ENCODE measurements around the gene GUCY1B1.

The GUCY1B1 gene

DNA sequence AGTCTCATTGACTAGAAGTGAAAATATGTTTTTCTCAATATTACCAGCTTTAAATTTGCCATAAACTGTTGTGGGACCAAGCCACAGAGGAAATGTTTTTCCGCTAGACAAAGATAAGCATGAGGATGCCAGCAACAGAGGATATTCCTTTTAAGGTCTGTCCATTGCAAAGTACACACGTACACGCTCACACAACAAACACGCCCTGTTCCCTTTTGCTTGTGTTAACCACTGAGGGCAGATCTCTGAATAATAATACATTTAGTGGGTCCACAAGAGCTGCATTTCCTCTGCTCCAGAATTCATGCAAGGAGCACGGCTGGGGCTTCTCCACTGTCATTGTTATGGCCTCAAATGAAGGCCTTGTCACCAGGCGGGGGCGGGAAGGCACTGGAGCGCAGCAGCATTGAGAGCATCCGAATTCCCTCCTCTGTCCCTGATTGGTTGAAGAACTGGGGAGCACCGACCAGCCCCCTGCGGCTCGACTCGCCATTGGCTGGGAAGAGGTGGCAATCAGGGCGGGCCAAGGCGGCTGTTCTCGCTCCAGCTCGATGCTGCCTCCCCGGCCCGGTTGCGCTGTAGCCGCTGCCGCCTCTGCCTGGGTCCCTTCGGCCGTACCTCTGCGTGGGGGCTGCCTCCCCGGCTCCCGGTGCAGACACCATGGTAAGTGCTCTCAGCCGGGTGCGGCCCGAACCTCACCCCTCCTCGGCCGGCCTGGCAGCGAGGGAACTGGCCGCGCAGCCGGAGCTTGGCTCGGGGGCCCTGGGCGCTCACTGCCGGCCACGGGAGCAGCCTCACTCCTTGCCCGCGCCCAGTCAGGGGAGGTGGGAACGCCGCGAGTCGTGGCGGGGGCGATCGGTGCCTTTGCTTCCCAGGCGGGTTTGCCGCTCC lies at the start of gene GUCY1B1:
Gene GUCY1B1 (plus strand): TSS at position 541 of the 891 bp plus-strand sequence. CDS start 120 bp downstream, at position 661.
- peak; percentile 99 for DNase-seq (ENCODE audit: low spot score)

DNA sequence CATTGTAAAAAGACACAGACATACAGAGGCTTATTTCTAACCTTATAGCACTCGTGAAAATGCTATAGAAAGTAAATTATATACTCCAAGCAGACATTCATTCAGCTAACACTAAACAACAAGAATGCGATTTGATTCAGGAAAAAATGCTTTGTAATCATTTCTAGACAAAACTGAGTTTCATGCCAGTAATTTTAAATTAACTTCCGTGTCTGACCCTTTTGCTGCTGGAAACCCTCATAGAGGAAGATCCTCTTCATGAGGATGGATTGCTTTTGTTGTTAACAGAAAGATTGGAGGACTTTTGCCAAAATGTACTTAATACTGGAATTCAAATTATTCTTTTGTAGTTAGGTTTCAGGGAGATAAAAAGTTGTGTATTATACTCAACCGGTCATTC lies 48.9 kb upstream of the GUCY1B1 start:
- DNase-seq (ENCODE audit: low spot score), result no peak

DNA sequence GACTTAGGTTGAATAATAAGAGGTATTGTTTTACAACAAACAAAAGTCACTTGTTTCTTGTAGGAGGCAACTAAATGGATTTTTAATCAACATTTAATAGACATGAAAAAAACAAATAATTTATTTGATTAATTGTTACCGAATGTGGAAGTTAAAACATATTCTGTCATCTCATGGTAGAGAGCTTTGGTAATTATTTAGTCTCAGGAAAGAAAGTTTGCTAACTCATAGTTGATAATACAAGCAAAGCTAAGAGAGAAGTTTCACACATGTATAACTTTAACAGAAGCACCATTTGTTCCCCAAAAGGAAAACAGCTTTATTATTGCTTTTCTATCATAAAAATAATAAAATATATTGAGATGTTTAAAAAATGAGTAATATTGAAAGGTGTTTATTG lies 47.3 kb upstream of the GUCY1B1 start:
- DNase-seq (ENCODE audit: low spot score), result no peak

DNA sequence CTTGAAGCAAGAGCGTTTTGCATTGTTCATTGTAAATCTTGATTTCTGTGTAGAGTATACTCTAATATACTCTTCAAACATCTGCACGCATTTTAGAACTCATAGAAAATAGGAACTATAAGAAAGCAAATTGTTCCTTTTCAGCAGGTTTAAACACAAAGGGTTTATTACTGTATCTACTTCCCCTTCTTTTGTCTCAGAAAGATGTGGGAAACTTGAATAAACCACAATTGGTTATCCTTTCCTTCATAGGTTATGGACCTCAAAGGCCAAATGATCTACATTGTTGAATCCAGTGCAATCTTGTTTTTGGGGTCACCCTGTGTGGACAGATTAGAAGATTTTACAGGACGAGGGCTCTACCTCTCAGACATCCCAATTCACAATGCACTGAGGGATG lies 46.0 kb upstream of the GUCY1B1 start:
- DNase-seq (ENCODE audit: low spot score), result no peak

DNA sequence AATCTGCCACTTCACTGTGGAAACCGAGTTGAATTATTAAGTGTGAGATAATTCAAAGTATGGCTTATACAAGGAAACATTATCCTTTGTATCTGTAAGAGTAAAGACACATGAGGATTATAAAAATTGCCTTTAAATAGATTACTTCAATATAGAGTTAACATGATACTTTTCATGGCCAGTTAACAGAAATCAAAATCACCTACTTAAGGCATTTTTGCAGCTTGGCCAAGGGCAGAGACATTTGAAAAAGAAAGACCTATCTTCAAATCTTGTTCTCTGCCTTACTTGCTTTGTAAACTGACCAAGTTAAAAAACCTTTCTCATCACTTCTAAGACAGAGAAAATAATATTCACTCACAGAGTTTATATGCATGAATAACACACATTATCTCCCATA lies 44.9 kb upstream of the GUCY1B1 start:
- DNase-seq (ENCODE audit: low spot score), result no peak

DNA sequence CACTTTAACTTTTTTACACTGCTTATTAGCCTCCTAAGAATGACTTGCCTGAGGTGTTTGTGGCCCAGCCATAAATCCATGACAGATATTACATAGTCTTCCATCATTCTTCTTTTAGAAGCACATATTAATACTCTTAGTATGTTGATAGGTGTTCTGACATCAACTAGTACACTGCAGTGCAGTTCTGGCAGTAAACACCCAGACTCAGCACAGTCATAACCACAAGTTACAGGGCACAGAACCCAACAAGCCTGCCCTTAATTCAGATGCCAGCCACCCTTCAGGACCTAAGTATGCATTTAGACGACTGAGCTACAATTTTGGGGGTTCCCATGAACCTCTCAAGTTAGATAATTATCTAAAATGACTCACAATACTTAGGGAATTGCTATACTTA lies 36.5 kb upstream of the GUCY1B1 start:
- DNase-seq (ENCODE audit: low spot score), result no peak

DNA sequence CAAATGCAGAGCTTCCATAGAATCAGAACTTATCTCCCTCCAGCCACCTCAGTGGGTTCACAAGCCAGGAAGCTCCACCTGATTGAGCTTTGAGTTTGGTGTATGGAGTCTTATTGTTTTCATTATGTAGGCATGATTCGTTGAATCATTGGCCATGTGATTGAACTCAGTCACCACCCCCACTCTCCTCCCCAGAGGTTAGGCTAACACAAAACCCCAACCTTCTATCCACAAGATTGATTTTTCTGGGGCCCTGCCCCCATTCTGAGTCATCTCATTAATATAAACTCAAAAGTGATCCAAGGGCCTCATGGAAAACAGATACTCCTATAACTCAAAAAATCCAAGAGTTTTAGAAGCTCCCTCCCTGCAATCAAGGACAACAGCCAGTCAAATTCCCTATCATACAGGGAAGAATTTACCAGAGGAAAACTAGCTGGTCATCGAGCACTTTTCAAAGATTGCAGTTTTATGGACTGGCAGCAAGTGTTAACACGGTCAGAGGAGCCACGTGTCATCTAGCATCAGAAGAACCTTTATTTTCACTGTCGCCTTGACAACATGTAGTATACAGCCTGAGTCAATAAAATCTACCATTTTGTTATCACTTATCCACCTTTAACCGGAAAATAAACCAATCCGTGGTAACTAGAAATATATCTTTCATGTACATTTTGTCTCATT lies 35.9 kb upstream of the GUCY1B1 start:
- no peak for DNase-seq (ENCODE audit: low spot score)

DNA sequence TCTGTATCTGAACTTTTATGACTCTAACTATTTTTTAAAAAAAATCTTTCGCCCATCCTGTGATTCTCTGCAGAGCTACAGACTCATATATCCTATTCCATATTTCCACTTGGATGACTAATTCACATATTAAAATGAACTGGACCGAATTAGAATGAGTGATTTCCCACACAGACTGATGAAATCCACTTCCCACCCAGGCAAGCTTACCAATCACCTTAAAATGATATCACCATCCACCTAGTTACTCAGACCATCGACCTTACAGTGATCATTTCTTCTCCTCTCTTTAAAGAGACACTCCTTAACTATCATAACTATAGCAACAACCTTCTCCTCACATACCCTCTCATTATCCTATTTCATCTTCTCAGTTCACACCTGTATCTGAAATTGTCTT lies 34.1 kb upstream of the GUCY1B1 start:
- DNase-seq (ENCODE audit: low spot score), result no peak

DNA sequence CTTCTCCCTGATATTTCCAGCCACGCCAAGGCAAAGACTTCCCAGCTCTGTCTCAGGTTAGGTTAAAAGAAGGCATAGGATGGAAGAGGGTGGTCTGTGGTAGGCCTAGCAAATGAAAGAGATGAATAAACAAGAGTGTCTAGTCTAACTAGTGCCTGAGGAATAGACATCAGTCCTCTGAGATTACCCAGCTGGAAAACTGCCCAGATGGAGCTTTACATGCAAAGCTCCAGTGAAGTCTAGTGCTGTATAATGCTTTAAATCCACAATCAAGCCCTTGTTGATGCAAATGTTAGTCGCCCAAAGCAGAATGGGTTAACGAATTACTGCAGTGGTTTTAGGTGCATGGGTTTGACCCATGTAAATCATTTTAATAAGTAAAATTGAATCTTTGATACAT lies 24.8 kb upstream of the GUCY1B1 start:
- DNase-seq (ENCODE audit: low spot score), result no peak

DNA sequence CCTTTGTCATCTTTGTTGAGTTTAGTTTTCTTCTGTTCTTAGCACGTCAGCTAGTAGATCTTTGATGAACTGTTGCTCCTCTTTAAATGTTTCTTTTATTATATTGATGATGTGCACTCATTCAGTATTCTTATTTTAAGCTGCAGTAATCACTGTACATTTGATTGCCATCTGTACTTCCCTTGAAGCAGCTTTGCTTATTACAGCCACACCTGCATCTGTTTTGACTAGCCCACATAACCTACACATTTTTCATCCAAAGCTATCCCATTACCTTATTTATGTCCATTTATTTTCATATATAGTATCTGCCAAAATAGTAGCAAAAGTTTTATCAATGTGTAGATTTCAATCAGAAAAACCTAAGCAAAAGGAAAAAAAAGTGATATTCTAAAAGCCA lies 23.9 kb upstream of the GUCY1B1 start:
- no peak for DNase-seq (ENCODE audit: low spot score)

DNA sequence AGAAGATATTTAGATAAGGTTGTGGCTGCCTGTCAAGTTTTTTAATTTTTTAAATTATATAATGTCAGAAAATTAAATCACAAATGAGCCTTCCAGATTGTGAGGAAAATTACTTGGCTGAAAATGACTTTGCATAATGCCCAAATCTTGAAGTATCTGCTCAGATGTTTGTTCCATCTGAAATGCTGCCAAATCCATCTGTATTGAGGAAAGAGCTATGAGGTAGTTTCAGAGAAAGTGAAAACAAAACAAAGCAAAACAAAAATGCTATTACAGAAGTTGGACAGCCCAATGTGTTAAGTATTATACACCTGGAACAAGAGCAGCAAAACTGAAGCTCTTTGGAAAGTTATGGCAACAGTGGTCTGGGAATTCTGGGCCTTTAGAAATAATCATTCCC lies 23.3 kb upstream of the GUCY1B1 start:
- DNase-seq (ENCODE audit: low spot score), result no peak

DNA sequence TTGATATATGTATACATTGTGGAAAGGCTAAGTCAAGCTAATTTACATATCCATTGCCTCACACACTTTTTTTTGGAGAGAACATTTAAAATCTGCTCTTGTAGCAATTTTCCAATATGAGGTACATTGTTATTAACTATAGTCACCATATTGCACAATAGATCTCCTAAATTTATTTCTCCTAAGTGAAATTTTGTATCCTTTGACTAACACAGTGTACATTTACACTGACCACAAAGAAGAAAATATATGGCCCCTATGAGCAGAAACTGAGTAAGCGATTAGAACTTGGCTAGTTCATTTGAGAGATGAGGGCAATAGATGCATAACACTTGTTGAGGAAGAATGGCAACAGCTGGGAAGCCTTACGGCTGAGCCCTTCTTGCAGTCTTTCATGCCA lies 20.3 kb upstream of the GUCY1B1 start:
- no peak for DNase-seq (ENCODE audit: low spot score)

DNA sequence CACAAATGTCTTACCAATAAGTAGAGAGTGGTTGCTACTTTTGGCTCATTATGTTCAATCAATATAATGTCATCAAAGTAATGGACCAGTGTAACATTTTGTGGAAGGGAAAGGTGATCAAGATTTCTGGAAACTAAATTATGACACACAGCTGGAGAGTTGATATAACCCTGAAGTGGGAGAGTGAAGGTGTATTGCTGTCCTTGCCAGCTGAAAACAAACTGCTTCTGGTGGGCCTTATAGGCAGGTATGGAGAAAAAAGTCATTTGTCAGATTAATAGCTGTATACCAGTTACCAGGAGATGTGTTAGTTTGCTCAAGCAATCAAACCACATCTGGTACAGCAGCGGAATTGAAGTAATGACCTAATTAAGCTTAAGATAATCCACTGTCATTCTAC lies 17.3 kb upstream of the GUCY1B1 start:
- no peak for DNase-seq (ENCODE audit: low spot score)

DNA sequence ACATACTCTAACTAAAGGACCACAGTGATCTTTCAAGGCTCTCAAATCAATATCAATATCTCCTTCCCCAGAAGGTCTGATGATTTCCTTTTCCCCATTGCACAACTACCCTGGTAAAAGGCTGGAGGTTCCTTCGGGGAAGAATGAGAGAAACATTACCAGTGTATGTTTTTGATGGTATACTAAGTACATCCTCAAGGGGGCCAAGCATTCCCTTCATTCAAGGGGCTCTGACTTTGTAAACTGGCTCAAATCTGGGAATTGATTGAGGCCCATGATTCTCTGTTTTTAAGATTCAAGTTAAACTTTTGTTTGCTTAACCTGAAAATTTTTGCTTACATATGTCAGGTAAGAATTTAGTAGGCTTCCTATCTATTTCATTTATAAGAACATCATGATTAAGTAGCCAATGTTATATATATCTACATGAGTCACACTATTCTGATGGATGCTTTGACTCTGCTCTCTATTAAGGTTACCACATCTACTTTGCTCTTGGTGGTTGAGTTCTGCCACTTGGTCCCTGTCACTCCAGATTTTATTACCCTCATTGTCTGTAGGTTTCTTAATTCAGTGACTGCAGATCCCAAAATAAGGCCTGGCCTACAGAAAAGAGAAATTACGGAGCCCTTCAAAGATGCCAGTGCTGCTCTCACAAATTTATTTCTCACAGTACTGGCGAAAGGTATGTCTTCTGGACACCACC lies 16.4 kb upstream of the GUCY1B1 start:
- no peak for DNase-seq (ENCODE audit: low spot score)

DNA sequence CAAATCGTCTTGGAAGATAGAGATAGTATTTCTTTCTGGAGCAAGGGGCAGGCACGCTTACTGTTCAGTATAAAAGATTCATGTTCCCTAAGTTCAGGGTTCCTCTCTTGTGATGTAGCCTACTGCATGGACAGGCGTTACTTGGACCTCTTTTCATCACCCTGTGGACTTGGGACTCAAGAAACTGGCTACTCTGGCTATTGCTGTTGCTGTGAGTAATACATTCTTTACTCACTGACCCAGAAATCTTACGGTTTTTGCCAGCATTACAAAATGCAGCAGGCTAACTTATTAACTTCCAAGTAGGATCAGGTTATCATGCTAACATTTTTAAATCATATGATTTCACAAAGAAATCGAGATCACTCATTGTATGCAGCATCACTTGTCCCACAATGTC lies 12.8 kb upstream of the GUCY1B1 start:
- DNase-seq (ENCODE audit: low spot score), result peak; percentile 70

DNA sequence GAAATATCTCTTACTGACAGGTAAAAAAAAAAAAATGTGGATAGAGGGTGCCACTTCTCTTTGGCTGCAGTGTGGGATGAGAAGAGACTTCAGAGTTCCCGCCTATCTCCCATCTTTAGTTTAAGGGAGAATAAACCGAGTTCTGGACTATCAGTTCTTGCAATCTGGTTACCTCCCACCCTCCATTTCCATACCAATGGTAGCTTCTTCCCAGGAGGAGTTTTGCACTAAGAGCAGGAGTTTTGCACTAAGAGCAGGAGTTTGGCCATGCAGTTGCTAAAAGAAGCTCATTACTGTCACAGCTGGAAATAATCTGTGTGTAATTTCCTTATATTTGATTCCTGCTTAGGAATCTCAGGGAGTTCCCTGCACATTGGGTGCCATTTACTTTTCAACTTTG lies 10.8 kb upstream of the GUCY1B1 start:
- no peak for DNase-seq (ENCODE audit: low spot score)

DNA sequence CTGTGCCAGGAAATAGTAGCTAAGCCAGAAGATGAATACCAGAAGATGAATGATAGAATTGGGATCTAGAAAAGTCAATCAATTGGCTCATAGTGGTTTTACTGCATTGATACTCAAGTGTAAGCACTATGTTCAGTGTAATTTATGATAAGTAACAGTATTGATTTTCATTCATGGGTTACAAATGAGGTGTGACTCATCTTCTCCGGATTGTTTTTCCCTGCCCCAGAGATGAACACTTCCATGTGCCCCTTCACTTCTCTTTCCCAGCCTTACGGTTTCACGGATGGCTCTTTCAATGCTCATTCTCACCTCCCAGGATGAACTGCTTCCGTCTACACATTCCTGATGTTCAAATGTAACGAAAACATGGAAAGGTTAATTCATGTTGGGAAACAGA lies 9.8 kb upstream of the GUCY1B1 start:
- no peak for DNase-seq (ENCODE audit: low spot score)

DNA sequence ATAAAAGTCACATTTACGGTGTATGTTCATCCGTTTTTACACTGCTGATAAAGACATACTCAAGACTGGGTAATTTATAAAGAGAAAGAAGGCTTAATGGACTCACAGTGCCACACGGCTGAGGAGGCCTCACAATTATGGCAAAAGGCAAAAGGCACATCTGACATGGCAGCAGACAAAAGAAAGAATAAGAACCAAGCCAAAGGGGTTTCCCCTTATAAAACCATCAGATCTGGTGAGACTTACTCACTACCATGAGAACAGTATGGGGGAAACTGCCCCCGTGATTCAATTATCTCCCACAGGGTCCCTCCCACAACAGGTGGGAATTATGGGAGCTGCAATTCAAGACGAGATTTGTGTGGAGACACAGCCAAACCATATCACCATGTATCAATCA lies 7.3 kb upstream of the GUCY1B1 start:
- no peak for DNase-seq (ENCODE audit: low spot score)

DNA sequence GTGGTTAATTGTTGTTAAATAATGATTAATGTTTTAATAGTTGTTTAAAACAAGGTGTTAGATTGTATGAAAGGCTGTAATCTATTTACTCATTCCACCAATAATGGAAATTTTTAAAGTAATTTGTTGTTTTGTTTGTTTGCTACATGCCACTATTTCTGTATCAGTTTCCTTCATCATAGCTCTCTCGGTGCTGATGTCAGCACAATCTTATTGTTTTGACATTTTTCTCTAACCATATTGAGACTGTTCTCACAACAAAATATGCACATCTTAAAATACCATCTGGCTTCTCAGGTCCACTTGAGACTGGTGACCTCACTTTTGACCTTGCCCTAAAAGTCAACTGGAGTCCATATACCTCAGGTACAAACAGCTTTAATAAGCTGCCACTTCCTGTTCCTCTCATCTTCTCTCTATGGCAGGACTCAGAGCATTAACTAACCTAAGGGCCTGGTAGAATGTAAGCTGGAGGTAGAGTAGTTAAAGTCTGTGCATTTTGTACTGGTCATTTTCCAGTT lies 1.0 kb upstream of the GUCY1B1 start:
- no peak for DNase-seq (ENCODE audit: low spot score)

DNA sequence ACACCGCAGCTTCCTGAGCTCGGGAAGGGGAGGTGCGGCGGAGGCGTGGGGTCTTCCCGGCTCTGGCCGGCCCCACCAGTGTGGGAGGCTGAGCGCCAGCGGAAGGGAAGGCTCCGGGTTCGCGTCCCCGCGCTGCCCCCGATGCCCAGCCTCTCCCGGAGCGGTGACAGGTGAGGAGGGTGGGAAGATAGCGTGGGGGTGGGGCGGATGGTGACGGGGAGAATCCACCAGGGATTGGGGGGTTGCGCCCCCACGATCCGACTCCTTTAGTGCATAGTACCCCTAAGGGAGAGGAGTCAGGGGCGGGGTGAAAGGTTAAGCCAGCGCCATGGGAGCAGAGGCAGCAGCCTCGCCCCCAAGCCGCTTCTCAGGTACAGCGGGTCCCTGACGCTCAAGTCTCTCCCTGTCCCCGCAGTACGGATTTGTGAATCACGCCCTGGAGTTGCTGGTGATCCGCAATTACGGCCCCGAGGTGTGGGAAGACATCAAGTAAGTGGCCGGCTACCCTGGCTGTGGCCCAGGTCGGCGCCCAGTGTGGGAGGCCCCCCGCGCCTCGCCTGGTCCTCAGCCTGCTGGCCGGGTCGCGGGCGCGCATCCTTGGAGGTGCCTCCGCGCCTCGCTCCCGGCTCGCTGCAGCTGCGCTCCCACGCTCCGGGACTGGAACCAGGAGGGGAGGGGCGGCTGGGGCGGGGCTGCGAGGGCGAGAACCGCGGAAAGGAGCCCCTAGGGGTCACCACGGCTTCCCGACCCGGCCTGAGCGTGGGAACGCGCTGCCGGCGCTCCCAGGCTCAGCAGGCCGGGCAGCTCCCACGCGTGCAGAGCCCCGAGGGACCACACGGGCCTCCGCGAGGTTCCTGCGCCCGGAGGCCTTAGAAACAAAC lies 791 bp downstream of the GUCY1B1 start:
- DNase-seq (ENCODE audit: low spot score), result peak; percentile 57

DNA sequence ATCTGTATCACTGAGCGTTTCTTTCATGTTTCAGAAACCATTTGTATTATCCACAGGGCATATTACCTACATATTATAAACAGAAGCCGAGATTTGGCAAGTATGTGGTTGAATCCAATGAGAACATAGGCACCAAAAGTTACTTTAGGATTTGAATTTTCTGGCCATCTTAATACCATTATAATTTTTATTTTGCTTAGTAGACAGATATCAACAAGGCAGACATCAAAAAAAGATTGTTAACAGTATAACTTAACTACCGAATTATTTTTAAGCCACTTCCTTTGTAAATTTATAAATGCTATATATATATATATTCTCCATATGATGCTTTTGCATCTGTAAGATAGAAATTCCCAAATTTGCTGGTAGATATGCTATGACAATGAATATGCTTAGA lies 2.2 kb downstream of the GUCY1B1 start:
- no peak for DNase-seq (ENCODE audit: low spot score)

DNA sequence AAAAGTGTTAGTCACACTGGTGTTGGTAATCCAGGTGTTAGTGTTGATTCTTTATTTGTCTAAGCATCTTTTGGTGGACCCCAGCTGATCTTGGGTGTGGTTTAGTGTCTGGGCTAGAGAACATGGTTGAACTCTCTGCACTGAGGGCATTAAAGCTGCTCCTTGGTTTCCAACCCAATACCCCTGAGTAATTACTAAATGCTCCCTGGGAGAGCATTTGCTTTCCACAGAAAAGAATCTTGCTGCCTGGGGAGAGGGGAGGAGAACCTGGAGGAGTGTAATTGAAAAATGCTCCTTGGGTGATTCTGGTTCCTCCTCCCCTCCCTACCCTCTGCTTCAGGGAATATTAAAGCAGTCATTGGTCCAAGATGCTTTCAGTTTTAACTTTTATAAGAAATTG lies 3.1 kb downstream of the GUCY1B1 start:
- DNase-seq (ENCODE audit: low spot score), result no peak
